Mucosa of gallbladder (tissue), 1 donor: ENCODE results near the gene SZT2. TPM values are rescaled to one million over a fixed set of nuclear protein-coding genes. Genes with fewer than 3 reads are reported as not detected.
A peak's percentile ranks its signal among the peaks of the same experiment; 100 is the strongest.

Experiments
- DNase-seq: peaks from one replicate; pipeline ENCODE4 v3.0.0-alpha.2; 2020; ENCODE audit warnings: low spot score
- total RNA-seq: library from RNA; stranded (reverse); gene quantifications from one replicate; pipeline ENCODE4 v1.2.1, GENCODE V29; 2021
- donor health status: DM: no; HTN: no; CAD: no.

The SZT2 gene
- total RNA-seq, 1 donor from 2014 or later = 59.3 TPM

DNA sequence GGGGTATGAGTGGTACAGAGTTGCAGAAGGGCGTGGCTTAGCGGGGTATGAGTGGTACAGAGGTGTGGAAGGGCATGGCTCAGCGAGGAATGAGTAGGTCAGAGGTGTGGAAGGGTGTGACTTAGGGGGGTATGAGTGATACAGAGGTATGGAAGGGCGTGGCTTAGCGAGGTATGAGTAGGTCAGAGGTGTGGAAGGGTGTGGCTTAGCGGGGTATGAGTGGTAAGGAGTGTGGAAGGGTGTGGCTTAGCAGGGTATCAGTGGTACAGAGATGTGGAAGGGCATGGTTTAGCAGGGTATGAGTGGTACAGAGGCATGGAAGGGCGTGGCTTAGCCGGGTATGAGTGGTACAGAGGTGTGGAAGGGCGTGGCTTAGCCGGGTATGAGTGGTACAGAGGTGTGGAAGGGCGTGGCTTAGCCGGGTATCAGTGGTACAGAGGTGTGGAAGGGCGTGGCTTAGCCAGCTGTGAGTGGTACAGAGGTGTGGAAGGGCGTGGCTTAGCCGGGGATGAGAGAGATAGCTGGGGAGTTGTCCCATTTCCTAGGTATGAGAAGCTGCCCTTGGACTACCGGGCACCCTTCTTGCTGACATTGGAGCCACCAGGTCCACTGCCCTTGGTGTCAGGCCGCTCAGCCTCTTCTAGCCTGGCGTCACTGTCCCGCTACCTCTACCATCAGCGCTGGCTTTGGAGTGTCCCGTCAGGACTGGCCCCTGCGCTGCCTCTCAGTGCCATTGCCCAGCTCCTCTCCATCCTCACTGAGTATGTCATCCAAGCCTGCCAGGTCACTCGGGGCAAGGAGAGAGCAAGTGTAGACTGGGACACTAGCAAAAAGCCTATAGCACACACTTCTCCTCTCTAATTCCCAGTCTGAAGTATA lies 34.2 kb downstream of the SZT2 start:
- DNase-seq = no peak

DNA sequence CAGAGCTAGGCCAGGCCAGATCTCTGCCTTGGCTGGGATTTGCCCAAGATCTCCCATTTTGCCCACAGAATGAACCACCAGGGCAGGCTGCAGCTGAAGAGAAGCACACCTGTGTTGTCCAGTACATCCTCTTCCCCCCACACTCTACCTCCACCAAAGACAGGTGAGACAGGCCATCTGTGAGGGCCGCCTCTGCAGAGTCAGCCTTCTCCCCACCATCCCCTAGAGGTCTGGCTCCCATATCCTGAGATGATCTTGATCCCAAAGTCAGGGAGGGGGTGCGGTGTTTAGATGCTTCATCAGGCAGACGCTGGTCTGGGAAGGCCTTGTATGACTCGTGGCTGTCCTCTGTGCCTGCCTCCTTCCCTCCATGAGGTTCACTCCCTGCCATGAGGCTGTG lies 35.3 kb downstream of the SZT2 start:
- no peak for DNase-seq

DNA sequence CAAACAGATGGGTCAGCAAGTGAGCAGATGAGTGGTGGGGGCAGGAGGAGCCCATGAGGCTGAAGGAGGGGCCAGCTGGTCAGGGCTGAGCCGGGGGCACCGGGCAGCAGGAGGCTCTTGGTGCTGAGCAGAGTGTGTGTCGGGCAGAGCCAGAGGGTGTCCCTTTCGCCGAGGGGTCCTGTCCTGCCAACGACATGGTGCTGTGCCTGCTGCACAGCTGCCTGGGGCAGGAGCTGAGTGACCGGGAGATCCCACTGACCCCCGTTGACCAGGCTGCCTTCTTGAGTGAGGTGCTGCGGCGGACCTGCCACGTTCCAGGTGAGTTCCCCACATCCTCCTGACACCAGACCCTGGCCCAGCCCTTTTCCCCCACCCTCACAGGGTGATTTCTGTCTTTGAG lies 36.5 kb downstream of the SZT2 start:
- no peak for DNase-seq

DNA sequence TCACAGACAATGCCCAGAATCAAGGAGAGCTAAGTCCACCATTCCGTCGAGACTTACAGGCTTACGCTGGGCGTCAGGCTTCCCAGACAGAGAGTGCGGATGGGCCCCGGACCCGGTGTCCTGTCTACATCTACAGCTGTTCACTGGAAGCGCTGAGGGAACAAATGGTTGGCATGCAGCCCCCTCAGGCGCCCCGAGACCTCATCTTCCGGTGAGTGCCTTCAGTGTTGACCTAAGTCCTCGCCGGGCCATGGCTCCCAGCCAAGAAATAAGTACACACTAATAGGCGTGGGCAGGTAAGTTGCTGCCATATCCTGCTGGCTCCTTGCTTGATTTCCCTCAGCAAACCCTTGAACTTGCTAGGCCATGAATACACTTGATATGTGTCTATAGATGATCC lies 37.8 kb downstream of the SZT2 start:
- no peak for DNase-seq

DNA sequence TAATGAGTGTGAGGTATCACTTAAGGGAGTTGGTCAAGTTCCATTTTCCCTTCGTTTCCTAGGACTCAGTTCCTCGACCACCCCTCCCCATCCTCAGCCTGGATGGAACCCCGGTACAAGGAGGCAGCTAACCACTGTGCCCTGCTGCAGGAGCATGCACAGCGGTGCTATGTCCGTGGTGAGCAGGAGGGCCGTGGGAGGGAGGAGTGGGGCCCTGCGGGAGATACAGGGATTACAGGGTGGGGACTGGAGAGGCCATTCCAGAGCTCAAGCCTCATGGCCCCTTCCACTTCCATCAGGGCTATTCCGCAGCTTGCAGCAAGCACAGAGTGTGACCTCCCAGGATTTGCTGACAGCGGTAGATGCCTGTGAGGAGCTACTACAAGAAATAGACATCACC lies 38.2 kb downstream of the SZT2 start:
- no peak for DNase-seq

DNA sequence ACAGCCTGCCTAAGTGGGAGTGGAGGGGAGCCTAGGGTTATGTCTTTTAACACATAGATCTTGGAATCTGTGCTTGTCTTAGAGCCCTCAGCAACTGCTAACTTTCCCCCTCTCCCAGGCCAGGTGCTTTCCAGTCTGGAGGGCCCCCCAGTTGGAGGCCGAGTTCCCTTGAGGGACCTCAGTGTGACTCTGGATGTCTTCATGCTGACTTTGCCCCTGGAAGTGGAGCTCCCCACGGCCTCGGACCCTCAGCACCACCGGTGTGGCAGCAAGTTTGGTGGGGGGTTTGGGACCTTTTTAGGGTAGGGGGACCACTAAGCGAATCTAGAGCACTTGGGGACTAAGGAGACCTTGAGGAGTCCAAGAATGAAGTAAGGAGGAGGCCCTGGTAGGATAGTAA lies 41.1 kb downstream of the SZT2 start:
- DNase-seq = no peak

DNA sequence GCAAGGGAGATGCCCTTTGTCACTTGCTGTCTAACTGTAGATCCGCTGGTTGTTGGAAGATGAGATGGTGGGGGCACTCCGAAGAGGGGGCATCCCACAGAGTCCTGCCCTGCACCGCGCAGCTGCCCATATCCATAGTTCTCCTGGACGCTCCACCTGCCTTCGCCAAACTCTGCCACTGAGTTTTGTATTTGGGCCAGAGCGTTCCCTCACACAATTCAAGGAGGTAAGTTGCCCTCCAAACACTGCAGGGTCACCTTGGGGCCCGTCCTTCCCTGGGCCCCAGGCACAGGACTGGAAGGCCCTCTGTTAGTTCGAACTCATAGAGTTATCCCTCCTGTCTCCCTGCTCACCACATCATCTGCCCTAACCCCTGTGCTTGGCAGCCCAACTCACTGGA lies 42.0 kb downstream of the SZT2 start:
- DNase-seq = no peak

DNA sequence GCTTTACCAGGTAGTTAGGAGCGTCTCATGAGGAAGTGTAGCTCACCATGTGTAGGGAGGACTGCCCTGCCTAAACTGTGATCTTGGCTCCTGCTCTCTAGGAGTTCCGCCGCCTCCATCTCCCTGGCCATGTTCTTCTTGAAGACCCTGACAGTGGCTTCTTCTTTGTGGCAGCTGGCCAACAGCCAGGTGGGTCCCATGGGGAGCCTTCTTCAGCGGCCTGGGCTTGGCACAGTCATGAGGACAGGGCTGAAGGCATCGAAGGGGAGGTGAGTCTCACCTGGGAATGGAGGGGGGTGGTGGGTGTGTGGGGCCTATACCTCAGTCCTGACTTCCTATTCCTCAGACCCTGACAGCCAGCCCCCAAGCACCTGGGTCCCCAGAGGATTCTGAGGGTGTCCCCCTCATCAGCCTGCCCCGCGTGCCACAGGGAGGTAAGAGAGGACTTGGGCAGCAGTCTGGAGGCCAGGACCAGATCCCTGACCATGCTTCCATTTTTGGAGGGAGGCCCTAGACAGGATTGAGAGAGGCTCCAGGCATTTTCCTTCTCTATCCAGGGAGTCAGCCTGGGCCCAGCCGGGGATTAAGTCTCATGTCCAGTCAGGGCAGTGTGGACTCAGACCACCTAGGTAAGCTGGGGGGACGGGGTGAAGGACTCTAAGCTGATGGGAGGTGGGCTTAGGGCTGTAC lies 42.6 kb downstream of the SZT2 start:
- no peak for DNase-seq

DNA sequence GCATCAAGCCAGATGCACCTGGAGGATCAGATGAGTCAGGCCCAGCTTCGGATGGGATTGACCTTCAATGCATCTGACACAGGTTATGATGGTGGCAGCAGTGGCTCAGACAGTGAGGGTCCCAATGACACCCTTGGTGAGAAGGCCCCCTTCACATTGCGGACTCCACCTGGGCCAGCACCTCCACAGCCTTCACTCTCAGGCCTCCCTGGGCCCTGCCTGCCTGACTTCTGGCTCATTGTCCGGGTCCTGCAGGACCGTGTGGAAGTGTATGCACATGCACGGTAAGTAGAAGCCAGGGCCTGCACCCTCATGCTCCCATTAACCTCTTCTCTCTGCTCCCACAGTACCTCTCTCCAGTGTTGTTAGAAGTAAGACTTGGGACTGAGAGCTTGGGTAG lies 43.2 kb downstream of the SZT2 start:
- no peak for DNase-seq

DNA sequence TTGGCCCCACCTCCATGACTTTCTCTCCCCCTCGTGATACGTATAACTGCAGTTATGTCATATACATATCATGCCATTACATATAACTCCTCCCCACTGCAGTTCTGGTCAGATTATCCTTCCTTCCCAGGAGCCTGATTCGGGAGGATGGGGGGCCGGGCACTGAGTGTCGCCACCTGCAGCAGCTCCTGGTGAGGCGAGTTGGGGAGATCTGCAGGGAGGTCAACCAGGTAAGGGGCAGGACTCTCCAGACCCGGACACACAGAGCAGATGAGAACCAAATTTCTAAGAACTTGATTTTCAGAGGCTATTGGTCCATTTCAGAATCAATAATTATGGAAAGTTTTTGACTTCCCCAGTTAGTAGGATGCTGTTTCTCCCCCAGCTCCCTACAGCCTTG lies 44.6 kb downstream of the SZT2 start:
- DNase-seq = no peak

DNA sequence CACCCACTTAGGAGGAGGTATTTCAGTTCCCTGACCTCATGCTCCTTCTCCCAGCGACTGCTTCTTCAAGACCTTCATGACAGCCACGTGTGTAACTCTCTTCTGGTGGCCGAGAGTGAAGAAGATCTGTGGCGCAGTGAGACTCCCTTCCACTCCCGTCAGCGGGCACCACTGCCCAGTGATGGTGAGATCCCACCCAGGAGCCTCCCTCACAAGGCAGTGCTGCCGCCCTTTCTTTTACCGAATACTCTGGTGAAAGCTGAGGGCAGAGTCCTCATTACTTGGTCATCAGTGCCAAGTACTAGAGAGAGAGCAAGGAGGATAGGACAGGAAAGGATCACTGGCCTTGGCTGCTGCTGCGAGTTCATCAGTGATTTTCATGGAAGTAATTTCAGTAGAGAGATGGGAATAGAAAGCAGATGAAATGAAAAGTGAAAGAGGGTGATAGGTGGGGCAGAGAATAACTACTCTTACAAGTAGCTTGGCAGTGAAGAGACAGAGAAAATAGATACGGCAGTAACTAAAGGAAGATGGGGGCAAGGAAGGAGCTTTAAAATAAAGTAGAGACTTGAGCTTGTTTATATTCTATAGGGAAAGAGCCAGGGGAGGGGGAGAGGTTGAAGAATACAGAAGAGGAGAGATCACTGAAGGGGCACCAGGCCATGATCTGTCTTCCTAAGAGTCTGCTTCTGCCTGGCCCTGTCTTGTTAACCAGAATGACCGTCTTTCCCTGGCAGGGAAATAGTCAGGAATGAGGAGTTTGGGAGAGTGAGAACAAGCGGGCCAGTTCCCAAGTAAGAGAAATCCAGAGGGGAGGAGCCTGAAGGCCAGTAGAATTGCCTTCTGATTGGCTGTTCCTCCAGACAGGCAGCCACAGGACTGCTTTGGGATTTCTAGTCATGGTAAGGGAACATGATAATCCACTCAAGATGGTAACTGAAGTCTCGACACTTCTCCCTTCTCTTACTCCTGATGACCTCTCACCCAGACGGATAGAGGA lies 45.7 kb downstream of the SZT2 start:
- peak; percentile 37 for DNase-seq

DNA sequence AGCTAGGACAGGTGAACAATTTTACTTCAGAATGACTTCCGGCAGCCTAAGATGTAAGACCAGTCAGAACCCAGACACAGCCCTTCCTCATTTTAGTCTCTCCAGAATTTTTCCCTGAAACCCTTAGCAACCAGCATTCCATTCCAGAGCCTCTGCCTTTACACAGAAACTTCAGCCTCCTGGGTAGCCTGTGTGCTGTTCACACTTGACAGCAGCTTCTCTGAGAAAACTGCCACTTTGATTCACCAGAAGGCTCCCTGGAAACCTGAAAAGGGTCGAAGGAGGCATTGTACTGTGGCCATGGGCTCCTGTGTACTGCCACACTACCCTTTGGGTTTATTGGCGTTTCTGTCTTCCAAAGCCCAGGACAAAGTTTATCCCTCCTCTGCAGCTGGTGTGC lies 46.7 kb downstream of the SZT2 start:
- no peak for DNase-seq

DNA sequence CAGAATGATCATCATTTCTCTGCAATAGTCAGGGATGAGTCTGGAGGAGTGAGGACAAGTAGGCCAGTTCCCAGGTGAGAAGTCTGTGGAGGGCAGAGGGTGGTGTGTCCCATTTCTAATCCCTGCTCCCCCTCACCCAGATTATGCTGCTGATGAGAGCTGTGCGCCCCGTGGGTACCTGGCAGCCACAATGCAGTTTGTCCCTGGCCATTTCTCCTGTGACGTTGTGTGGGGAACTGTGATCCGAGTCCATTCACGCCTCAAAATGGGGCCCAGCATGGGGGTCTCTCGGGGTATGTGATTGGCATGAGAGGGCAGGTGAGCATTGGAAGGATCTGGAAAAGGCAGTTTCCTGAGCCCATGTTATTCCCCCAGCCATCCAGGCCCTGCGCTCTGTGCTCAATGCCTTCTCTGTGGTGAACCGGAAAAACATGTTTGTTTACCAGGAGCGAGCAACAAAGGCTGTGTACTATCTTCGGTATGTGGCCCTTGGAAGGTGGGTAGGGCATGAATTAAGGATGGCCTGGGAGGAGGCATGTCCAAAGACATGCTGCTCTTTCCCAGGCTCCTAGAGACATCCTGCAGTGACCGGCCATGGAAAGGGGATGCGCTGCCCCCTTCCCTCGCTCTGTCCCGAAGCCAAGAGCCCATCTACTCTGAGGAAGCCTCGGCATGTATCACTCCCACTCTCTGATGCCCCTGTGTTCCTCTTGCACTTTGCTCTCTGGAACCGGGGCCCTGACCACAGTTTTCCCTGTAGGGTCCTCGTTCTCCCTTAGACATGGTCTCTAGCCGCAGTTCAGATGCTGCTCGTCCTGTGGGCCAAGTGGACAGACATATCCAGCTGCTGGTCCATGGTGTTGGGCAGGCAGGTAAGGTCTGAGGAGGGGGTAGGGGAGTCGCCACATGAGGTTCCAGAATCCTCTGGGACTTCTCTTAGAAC lies 47.6 kb downstream of the SZT2 start:
- no peak for DNase-seq

DNA sequence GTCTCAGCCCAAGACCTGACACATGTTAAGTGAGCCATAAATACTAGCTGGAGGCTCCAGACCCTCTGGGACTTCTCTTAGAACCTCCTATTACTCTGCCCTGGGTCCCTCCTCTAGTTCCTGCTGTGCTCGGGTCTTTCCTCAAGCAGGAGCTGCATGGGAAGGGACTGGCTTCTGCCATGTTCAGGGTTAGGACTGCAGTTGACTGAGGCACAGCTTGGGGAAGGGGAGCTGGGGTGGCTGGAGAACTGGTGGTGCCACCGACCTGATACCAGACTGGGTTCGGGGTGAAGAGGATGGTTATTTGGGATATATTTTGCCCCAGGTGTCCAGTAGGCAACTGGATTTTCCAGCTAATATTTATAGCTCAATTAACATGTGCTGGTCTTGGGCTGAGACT lies 48.3 kb downstream of the SZT2 start:
- no peak for DNase-seq

DNA sequence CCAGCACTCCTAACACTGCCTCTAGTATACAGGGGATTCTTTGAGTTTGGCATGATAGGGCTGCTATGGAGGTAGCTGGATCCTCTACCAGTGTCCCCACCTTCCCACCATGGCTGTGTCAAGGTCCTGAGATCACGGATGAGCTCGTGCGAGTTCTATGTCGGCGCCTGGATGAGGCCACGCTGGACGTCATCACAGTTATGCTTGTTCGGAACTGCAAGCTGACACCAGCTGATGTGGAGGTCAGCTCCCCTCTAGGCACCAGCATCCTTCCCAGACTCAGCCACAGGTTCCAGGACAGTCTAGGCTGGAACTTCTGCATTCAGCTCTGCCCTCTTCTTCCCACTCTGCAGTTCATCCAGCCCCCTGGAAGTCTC lies 48.9 kb downstream of the SZT2 start:
- DNase-seq = no peak

DNA sequence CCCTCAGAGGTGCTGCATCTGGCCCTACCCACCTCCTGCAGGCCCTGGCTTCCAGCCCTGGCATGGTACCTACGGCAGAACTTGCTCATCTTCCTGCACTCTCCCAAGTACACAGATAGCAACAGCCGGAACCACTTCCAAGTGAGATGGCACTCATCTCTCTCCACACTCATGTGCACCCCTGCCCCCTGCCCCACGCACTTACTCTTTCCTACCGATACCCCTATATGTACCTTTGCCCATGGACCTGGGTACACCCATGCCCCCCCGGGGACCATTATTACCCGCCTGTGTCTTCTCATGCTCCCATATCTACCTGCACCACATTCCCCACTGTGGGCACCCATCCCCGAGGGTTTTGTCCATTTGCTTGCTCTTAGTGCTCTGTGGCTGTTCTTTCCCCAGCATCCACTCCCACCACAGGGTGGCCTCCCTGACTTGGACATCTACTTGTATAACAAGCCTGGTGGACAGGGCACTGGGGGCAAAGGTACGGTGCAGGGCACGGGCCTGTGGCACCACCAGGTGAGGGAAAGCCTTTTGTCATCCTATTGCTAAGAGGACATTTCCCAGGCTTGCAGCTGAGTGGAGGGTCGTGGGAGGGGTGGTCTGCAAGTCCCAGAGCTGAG lies 49.4 kb downstream of the SZT2 start:
- no peak for DNase-seq

DNA sequence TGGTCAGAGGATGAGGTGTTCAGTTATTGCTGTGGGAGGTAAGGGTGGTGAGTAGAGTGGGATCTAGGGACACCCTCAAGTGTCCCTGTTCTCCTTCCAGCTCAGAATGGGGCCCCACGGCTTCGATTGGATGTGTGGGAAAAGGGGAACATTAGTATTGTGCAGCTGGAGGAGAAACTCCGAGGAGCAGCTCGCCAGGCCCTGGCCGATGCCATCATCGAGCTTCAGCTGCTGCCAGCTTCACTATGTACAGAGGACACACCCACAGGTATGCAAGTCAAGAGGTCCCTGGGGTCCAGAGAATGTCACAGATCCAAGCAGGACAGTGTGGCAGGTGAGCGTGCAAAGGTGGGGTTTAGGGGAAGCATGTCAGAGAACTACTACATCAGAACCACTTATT lies 50.1 kb downstream of the SZT2 start:
- DNase-seq = no peak

DNA sequence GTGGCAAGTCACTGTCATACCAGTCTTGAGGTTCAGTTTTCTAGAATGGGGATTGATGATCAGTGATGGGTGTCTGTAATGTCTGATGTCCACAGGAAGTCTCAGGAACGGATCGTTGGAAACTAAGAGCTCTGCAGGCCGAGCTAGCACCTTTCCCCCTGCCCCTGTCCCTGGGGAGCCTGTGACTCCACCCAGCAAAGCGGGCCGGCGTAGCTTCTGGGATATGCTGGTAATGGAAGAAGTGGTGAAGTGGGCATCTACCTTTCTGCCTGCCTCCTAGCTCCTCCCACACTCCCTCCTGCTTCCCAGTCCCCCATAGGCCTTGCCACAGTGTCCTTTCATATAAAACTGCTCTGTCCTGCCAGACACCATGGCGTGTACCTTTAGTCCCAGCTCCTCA lies 50.7 kb downstream of the SZT2 start:
- DNase-seq = no peak

DNA sequence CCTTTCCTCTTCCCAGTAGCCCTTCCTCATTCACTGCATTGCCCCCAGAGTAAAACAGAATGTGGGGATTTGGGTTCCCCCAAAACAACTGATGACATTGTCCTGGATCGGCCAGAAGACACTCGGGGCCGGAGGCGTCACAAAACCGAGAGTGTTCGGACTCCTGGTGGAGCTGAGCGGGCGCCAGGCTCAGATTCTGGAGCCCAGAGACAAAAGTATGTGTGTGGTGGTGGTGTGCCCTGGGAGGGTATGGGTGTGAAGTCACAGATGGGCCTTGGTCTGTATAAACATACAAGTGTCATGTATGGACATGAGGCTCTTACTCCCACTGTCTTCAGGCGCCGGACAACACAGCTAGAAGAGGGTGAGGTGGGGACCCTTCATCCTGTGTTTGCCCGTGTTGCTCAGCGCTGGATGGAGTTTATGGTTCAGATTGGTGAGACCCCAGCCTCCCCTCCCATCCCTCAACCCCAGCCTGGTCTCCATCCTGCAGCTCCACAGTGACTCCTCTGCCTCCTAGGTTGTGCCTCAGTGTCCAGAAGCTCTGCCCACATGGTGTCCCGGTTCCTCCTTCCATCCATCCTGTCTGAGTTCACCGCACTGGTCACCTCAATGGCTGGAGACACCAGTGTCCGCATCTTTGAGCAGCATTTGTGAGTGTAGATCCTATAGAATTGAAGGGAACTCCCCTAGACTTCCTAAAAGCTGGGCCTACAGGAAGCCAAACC lies 51.6 kb downstream of the SZT2 start:
- DNase-seq = no peak
